ENCODE results near the gene HOXB2.

HOXB2 gene

DNA sequence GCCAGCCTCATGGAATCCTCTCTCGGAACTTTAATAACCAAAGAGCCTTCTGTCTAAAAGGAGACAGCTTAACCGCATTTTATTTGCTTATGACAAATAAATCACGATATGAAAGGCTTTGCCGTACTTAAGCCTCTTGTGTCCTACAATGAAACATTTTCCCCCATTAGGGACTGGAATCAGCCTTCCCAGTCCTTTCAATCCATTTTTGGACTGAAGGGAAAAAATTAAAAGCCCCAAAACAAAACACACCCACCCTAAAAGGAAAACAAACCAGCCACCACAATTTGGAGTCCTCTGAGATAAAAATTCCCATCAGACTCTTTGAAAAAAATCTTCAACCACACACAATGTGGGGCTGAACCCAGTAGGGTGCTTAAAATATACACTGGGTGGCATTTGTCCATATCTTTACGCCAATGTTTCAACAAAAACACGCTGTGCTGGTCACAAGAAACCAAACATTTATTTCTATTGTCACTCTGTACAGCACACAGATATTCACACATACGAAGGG is 30.2 kb upstream of the HOXB2 start (continued):
- TF ChIP-seq ZBTB49 (tag by site-specific recombination; IDR thresholded peaks at IDR 0.05; ENCODE audit: low read depth) (no peak), ZBTB11 (tag by site-specific recombination; conservative IDR thresholded peaks at IDR 0.05; ENCODE audit: low read depth) (peak; percentile 39; the same call in 1 of the 2 replicates), KLF10 (tag by site-specific recombination; IDR thresholded peaks at IDR 0.05) (peak; percentile 95), ZNF561 (tag by site-specific recombination; IDR thresholded peaks at IDR 0.05; ENCODE audit: borderline replicate concordance) (peak; percentile 76; the same call in 1 of the 2 replicates), ZEB2 (tag by site-specific recombination; IDR thresholded peaks at IDR 0.05) (peak; percentile 94), KLF9 (tag by site-specific recombination; IDR thresholded peaks at IDR 0.05; ENCODE audit: low read depth) (peak; percentile 47; the same call in 1 of the 2 replicates), FEZF1 (tag by site-specific recombination; IDR thresholded peaks at IDR 0.05) (peak; percentile 94), ZNF280C (tag by site-specific recombination; IDR thresholded peaks at IDR 0.05) (no peak), MZF1 (tag by site-specific recombination; IDR thresholded peaks at IDR 0.05; ENCODE audit: borderline replicate concordance) (no peak; the same call in 1 of the 2 replicates), ZBTB48 (tag by site-specific recombination; IDR thresholded peaks at IDR 0.05) (no peak), SP7 (tag by site-specific recombination; IDR thresholded peaks at IDR 0.05) (peak; percentile 85), ZNF501 (tag by site-specific recombination; IDR thresholded peaks at IDR 0.05) (no peak), ZNF23 (tag by site-specific recombination; IDR thresholded peaks at IDR 0.05; ENCODE audit: borderline replicate concordance) (no peak), ZBTB17 (tag by site-specific recombination; IDR thresholded peaks at IDR 0.05) (peak; percentile 72; the same call in 1 of the 2 replicates), ZNF155 (tag by site-specific recombination; IDR thresholded peaks at IDR 0.05) (no peak), ZBTB1 (tag by site-specific recombination; IDR thresholded peaks at IDR 0.05) (0 out of 2 replicates have a peak, but pooled peaks have one; percentile 15), ZNF623 (tag by site-specific recombination; IDR thresholded peaks at IDR 0.05) (no peak)
- TF ChIP-seq, protein P1, sequence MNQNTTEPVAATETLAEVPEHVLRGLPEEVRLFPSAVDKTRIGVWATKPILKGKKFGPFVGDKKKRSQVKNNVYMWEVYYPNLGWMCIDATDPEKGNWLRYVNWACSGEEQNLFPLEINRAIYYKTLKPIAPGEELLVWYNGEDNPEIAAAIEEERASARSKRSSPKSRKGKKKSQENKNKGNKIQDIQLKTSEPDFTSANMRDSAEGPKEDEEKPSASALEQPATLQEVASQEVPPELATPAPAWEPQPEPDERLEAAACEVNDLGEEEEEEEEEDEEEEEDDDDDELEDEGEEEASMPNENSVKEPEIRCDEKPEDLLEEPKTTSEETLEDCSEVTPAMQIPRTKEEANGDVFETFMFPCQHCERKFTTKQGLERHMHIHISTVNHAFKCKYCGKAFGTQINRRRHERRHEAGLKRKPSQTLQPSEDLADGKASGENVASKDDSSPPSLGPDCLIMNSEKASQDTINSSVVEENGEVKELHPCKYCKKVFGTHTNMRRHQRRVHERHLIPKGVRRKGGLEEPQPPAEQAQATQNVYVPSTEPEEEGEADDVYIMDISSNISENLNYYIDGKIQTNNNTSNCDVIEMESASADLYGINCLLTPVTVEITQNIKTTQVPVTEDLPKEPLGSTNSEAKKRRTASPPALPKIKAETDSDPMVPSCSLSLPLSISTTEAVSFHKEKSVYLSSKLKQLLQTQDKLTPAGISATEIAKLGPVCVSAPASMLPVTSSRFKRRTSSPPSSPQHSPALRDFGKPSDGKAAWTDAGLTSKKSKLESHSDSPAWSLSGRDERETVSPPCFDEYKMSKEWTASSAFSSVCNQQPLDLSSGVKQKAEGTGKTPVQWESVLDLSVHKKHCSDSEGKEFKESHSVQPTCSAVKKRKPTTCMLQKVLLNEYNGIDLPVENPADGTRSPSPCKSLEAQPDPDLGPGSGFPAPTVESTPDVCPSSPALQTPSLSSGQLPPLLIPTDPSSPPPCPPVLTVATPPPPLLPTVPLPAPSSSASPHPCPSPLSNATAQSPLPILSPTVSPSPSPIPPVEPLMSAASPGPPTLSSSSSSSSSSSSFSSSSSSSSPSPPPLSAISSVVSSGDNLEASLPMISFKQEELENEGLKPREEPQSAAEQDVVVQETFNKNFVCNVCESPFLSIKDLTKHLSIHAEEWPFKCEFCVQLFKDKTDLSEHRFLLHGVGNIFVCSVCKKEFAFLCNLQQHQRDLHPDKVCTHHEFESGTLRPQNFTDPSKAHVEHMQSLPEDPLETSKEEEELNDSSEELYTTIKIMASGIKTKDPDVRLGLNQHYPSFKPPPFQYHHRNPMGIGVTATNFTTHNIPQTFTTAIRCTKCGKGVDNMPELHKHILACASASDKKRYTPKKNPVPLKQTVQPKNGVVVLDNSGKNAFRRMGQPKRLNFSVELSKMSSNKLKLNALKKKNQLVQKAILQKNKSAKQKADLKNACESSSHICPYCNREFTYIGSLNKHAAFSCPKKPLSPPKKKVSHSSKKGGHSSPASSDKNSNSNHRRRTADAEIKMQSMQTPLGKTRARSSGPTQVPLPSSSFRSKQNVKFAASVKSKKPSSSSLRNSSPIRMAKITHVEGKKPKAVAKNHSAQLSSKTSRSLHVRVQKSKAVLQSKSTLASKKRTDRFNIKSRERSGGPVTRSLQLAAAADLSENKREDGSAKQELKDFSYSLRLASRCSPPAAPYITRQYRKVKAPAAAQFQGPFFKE (tag by site-specific recombination; IDR thresholded peaks at IDR 0.05; ENCODE audit: borderline replicate concordance), result no peak
- TF ChIP-seq, protein P2, sequence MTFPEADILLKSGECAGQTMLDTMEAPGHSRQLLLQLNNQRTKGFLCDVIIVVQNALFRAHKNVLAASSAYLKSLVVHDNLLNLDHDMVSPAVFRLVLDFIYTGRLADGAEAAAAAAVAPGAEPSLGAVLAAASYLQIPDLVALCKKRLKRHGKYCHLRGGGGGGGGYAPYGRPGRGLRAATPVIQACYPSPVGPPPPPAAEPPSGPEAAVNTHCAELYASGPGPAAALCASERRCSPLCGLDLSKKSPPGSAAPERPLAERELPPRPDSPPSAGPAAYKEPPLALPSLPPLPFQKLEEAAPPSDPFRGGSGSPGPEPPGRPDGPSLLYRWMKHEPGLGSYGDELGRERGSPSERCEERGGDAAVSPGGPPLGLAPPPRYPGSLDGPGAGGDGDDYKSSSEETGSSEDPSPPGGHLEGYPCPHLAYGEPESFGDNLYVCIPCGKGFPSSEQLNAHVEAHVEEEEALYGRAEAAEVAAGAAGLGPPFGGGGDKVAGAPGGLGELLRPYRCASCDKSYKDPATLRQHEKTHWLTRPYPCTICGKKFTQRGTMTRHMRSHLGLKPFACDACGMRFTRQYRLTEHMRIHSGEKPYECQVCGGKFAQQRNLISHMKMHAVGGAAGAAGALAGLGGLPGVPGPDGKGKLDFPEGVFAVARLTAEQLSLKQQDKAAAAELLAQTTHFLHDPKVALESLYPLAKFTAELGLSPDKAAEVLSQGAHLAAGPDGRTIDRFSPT (tag by site-specific recombination; IDR thresholded peaks at IDR 0.05), result peak; percentile 59; the same call in 1 of the 2 replicates
- TF ChIP-seq, protein P3, sequence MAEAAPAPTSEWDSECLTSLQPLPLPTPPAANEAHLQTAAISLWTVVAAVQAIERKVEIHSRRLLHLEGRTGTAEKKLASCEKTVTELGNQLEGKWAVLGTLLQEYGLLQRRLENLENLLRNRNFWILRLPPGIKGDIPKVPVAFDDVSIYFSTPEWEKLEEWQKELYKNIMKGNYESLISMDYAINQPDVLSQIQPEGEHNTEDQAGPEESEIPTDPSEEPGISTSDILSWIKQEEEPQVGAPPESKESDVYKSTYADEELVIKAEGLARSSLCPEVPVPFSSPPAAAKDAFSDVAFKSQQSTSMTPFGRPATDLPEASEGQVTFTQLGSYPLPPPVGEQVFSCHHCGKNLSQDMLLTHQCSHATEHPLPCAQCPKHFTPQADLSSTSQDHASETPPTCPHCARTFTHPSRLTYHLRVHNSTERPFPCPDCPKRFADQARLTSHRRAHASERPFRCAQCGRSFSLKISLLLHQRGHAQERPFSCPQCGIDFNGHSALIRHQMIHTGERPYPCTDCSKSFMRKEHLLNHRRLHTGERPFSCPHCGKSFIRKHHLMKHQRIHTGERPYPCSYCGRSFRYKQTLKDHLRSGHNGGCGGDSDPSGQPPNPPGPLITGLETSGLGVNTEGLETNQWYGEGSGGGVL (tag by site-specific recombination; IDR thresholded peaks at IDR 0.05), result peak; percentile 31; the same call in 1 of the 2 replicates
